Endothelial cell of umbilical vein (primary cell): ENCODE data around the gene PIK3R1. TPM values are rescaled to one million over a fixed set of nuclear protein-coding genes. Genes with fewer than 3 reads are reported as not detected.

Experiments used
- BruUV-seq: library from RNA; stranded (reverse); fragments of 400-500 nt; replicated peaks from 2 replicates; lab custom pipeline; 2021; lab: Mats Ljungman, UMichigan
- CTCF ChIA-PET: fragments of 300-600, 350-600 bp; sonication (Branson Sonifier 250); formaldehyde crosslinking; loops from one replicate; lab custom pipeline; 2021; ENCODE audit warnings: antibody characterized with exemption, inconsistent platforms; lab: Charles Lee
- POLR2A ChIA-PET: fragments of 300-600, 350-600 bp; sonication (Branson Sonifier 250); formaldehyde crosslinking; loops from one replicate; lab custom pipeline; 2021; ENCODE audit warnings: antibody characterized with exemption, inconsistent platforms; lab: Charles Lee
- DNase-seq: peaks from one replicate; pipeline ENCODE4 v3.0.0-alpha.2; 2011; ENCODE audit warnings: low read depth, low spot score
- FAIRE-seq: peaks from 2 replicates; lab custom pipeline; 2011; peaks lifted over from hg19 to GRCh38; lab: Jason Lieb, UNC
- H2AFZ ChIP-seq: 2 replicates; pipeline ENCODE4 v1.6.0; 2012; ENCODE audit warnings: low read depth, low read length, control low read depth, inconsistent platforms
- H3K27ac ChIP-seq: 2 replicates; pipeline ENCODE4 v1.5.1; 2011; ENCODE audit warnings: low read depth, mild to moderate bottlenecking, control low read depth, low read length, moderate library complexity; ENCODE audit not compliant: insufficient read depth
- H3K27me3 ChIP-seq, 2 experiments: 2 replicates each; pipeline versions ENCODE4 v1.6.0 to v1.6.1; 2011; ENCODE audit warnings: low read length in 2 of 2, mixed read lengths in 1 of 2; ENCODE audit not compliant: control insufficient read depth in 2 of 2, insufficient read depth in 2 of 2
- H3K36me3 ChIP-seq, 2 experiments: 2 replicates in 1 of 2; 3 replicates in 1 of 2; pipeline ENCODE4 v1.5.1; 2011; ENCODE audit warnings: low read length in 2 of 2, mild to moderate bottlenecking in 1 of 2, moderate library complexity in 1 of 2; ENCODE audit not compliant: control insufficient read depth in 2 of 2, insufficient read depth in 2 of 2; ENCODE audit errors: extremely low read depth in 1 of 2
- H3K4me1 ChIP-seq: 3 replicates; pipeline ENCODE4 v1.5.1; 2011; ENCODE audit warnings: mild to moderate bottlenecking, low read length; ENCODE audit not compliant: control insufficient read depth, insufficient read depth; ENCODE audit errors: extremely low read depth
- H3K4me2 ChIP-seq: 2 replicates; pipeline ENCODE4 v1.6.1; 2011; ENCODE audit warnings: low read length, control low read depth, mixed read lengths; ENCODE audit not compliant: insufficient read depth
- H3K4me3 ChIP-seq, 3 experiments: fragments of 200-600 bp in 1 of 3; sonication (generic), shearing (Covaris generic) in 1 of 3; replicated peaks in 1 of 3; 2 replicates each; pipeline ENCODE4 v1.5.1; 2011 to 2016; ENCODE audit warnings: control low read depth in 3 of 3, low read length in 3 of 3, mild to moderate bottlenecking in 2 of 3, inconsistent platforms in 1 of 3, low read depth in 1 of 3, moderate library complexity in 1 of 3; ENCODE audit not compliant: insufficient read depth in 1 of 3
- H3K79me2 ChIP-seq: 2 replicates; pipeline ENCODE4 v1.6.0; 2012; ENCODE audit warnings: low read length, inconsistent platforms; ENCODE audit not compliant: control insufficient read depth, insufficient read depth
- H3K9ac ChIP-seq: replicated peaks from 2 replicates; pipeline ENCODE3; 2011; ENCODE audit warnings: low read length, control low read depth; ENCODE audit not compliant: insufficient read depth; ENCODE audit errors: extremely low read depth
- H3K9me1 ChIP-seq: replicated peaks from 3 replicates; pipeline ENCODE4 v1.6.0; 2011; ENCODE audit warnings: mild to moderate bottlenecking, low read length; ENCODE audit not compliant: control insufficient read depth, insufficient read depth; ENCODE audit errors: extremely low read depth
- H3K9me3 ChIP-seq: replicated peaks from 2 replicates; pipeline ENCODE4 v1.5.1; 2012; ENCODE audit warnings: low read length, inconsistent platforms; ENCODE audit not compliant: control insufficient read depth, insufficient read depth
- H4K20me1 ChIP-seq: replicated peaks from 2 replicates; pipeline ENCODE3; 2011; ENCODE audit warnings: mild to moderate bottlenecking, low read length; ENCODE audit not compliant: control insufficient read depth, insufficient read depth; ENCODE audit errors: extremely low read depth
- EZH2 ChIP-seq: IDR thresholded peaks from 2 replicates; pipeline ENCODE4 v1.6.1; 2012; ENCODE audit warnings: borderline replicate concordance, low read depth, mild to moderate bottlenecking, moderate library complexity, low read length, inconsistent platforms; ENCODE audit not compliant: severe bottlenecking
- FOS ChIP-seq: IDR thresholded peaks from 2 replicates; pipeline ENCODE4 v1.6.1; 2011; ENCODE audit warnings: mild to moderate bottlenecking, low read length, moderate library complexity, borderline replicate concordance; ENCODE audit not compliant: insufficient read depth
- GATA2 ChIP-seq: IDR thresholded peaks from 2 replicates; pipeline ENCODE4 v1.7.0; 2011; ENCODE audit warnings: low read depth, mild to moderate bottlenecking, moderate library complexity, mixed read lengths, low read length; ENCODE audit not compliant: insufficient read length, insufficient read depth
- JUN ChIP-seq: IDR thresholded peaks from 2 replicates; pipeline ENCODE4 v1.6.1; 2011; ENCODE audit warnings: borderline replicate concordance, low read depth; ENCODE audit not compliant: insufficient read length, insufficient read depth
- MYC ChIP-seq: IDR thresholded peaks from one replicate; pipeline ENCODE4 v1.6.1; 2011; ENCODE audit warnings: mild to moderate bottlenecking, low read depth, low read length
- POLR2A ChIP-seq: IDR thresholded peaks from 2 replicates; pipeline ENCODE4 v1.6.1; 2012; ENCODE audit warnings: low read depth, mild to moderate bottlenecking, control low read depth, low read length
- POLR2AphosphoS5 ChIP-seq: IDR thresholded peaks from 2 replicates; pipeline ENCODE4 v1.6.1; 2012; ENCODE audit warnings: low read depth, mild to moderate bottlenecking, control low read depth, low read length, moderate library complexity; ENCODE audit not compliant: insufficient read depth
- dilution Hi-C: fragments of 300-500 bp; cut with MboI; formaldehyde crosslinking; loops from one replicate; pipeline ENCODE4 v1.15.0; 2019; ENCODE audit warnings: low sequenced_read_pairs; ENCODE audit not compliant: extremely low pct_ligation_motif_present
- intact Hi-C: fragments of 100-400 bp; cut with micrococcal nuclease; formaldehyde crosslinking; loops from one replicate; pipeline ENCODE4 v1.10.0; 2022
- polyA plus RNA-seq, 4 experiments: library from polyadenylated mRNA; depleted of rRNA in 3 of 4; stranded (reverse) in 3 of 4; unstranded in 1 of 4; fragments of >200 nt; gene quantifications; 2 replicates each; pipeline versions ENCODE4 v1.2.1 to v1.2.3, GENCODE V29; 2011 to 2012; ENCODE audit warnings: missing spikeins in 1 of 4
- total RNA-seq: library from RNA; stranded (reverse); gene quantifications from 2 replicates; pipeline ENCODE4 v1.2.3, GENCODE V29; 2021
- TF ChIP-seq, protein P1 (sequence below): IDR thresholded peaks from 2 replicates; pipeline ENCODE4 v1.6.1; 2011; ENCODE audit not compliant: insufficient read depth, insufficient read length
- TF ChIP-seq, protein P2 (sequence below), 2 donors: IDR thresholded peaks; 1 replicate in 1 of 2; 2 replicates in 1 of 2; pipeline ENCODE4 v1.5.1; 2011; ENCODE audit warnings: low read length in 2 of 2, mild to moderate bottlenecking in 2 of 2, moderate library complexity in 2 of 2, control low read depth in 1 of 2, inconsistent platforms in 1 of 2, low read depth in 1 of 2; ENCODE audit not compliant: insufficient read depth in 1 of 2; ENCODE audit errors: extremely low read depth in 1 of 2

The PIK3R1 gene
- total and polyA plus RNA-seq, 2 donors (not counting 3 experiments of a cell fraction or from before 2014, with no cell fraction given) = 2.8 to 30.0 TPM

DNA sequence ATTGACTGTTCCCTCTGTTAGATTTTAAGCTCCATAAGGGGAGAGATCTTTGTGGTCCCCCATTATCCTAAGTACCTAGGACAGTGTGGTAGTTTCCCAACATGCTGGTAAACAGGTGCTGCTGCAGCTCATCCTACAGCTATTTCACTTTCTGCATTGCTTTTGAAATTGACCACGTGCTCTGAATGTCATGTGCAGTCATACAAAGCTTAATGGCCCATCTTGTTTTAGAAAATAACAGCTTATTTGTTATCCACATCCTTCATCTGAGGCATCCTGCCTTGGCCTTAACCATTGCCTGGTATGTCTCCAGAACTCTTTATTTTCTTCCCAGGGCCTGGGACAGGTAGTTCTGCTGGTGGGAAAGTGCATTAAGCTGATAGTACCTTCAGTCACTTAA lies 14.7 kb downstream of the PIK3R1 start:
- dilution Hi-C loops (no loop called here), intact Hi-C loops (no loop called here)
- TF ChIP-seq JUN (no peak), FOS (no peak), POLR2A (no peak), GATA2 (no peak), EZH2 (no peak), MYC (no peak), POLR2AphosphoS5 (no peak)
- TF ChIP-seq, protein P1, sequence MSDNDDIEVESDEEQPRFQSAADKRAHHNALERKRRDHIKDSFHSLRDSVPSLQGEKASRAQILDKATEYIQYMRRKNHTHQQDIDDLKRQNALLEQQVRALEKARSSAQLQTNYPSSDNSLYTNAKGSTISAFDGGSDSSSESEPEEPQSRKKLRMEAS = no peak
- TF ChIP-seq, protein P2, sequence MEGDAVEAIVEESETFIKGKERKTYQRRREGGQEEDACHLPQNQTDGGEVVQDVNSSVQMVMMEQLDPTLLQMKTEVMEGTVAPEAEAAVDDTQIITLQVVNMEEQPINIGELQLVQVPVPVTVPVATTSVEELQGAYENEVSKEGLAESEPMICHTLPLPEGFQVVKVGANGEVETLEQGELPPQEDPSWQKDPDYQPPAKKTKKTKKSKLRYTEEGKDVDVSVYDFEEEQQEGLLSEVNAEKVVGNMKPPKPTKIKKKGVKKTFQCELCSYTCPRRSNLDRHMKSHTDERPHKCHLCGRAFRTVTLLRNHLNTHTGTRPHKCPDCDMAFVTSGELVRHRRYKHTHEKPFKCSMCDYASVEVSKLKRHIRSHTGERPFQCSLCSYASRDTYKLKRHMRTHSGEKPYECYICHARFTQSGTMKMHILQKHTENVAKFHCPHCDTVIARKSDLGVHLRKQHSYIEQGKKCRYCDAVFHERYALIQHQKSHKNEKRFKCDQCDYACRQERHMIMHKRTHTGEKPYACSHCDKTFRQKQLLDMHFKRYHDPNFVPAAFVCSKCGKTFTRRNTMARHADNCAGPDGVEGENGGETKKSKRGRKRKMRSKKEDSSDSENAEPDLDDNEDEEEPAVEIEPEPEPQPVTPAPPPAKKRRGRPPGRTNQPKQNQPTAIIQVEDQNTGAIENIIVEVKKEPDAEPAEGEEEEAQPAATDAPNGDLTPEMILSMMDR (IDR thresholded peaks at IDR 0.05; ENCODE audit: extremely low read depth in 1 of 2, insufficient read depth in 1 of 2, low read depth in 1 of 2, low read length in 2 of 2) = no peak
- ChIA-PET CTCF (interaction anchor here (1.0 to 1.1 kb wide), 2 partner anchors 9 to 15 kb away, joined by 3 to 4 read pairs; partner anchors contain the start of gene PIK3R1), POLR2A (no interaction called here)
- H3K9ac ChIP-seq = no peak overlapping the region
- DNase-seq (no peak), FAIRE-seq (no peak)
- BruUV-seq = no TSS peak
- no peak overlapping the region for H3K4me2 ChIP-seq
- no peak overlapping the region for H3K27ac ChIP-seq
- peaks cover 48% of the 10 kb centered on the region for H3K79me2 ChIP-seq
- no peaks in the 10 kb centered on the region for H3K9me3 ChIP-seq
- H2AFZ ChIP-seq = no peak overlapping the region
- H3K27me3 ChIP-seq = no peaks in the 10 kb centered on the region
- H3K4me3 ChIP-seq = no peak overlapping the region
- peaks cover 0 to 2% of the 10 kb centered on the region in 2 experiments for H3K36me3 ChIP-seq
- H3K4me1 ChIP-seq = peaks cover 10% of the 10 kb centered on the region
- peaks cover 3% of the 10 kb centered on the region for H4K20me1 ChIP-seq
- no peaks in the 10 kb centered on the region for H3K9me1 ChIP-seq
